ENCODE measurements around the gene GNPDA1.

DNA sequence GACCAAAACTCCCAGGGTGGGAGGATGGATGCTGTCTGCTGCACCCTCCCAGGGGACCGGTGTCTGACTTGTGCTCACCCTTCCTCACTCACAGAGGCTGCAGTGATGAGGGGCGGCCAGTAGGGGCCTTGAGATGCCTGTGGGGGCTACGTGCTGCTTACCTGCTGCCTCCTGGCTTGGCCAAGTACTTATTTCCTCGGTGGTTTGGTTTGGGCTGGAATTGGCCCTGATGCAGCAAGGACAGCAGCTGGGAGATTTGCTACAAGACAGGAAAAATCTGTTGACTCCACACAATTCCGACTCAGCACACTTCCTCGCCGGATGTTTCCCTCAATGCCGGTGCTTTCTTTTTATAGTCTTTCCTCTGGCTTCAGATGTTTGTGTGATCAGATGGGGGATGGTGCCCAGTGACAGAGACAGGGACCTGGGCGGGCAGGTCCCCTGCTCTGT lies 61.5 kb downstream of the GNPDA1 start:
- peak; percentile 46 for TF ChIP-seq CTCF (conservative IDR thresholded peaks at IDR 0.05)
- no peak for TF ChIP-seq EZH2 (IDR thresholded peaks at IDR 0.05; ENCODE audit: low read depth)
